Measurements from ENCODE around the gene SALL4.

- no peak for TF ChIP-seq EZH2 (IDR thresholded peaks at IDR 0.05; ENCODE audit: low read length, missing control alignments)
- TF ChIP-seq, protein P1, sequence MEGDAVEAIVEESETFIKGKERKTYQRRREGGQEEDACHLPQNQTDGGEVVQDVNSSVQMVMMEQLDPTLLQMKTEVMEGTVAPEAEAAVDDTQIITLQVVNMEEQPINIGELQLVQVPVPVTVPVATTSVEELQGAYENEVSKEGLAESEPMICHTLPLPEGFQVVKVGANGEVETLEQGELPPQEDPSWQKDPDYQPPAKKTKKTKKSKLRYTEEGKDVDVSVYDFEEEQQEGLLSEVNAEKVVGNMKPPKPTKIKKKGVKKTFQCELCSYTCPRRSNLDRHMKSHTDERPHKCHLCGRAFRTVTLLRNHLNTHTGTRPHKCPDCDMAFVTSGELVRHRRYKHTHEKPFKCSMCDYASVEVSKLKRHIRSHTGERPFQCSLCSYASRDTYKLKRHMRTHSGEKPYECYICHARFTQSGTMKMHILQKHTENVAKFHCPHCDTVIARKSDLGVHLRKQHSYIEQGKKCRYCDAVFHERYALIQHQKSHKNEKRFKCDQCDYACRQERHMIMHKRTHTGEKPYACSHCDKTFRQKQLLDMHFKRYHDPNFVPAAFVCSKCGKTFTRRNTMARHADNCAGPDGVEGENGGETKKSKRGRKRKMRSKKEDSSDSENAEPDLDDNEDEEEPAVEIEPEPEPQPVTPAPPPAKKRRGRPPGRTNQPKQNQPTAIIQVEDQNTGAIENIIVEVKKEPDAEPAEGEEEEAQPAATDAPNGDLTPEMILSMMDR (conservative IDR thresholded peaks at IDR 0.05 in 1 of 2, IDR thresholded peaks at IDR 0.05 in 1 of 2; ENCODE audit: low read depth in 1 of 2, low read length in 2 of 2), result no peak
Observed at GRCh38 chr20:51807720-51808250, 5.5 kb upstream of the SALL4 start.
